ENCODE data around the gene ST6GALNAC1.

The ST6GALNAC1 gene

GRCh38 chr17:76674600-76674999, 31.0 kb upstream of the ST6GALNAC1 start:
- no peak for DNase-seq (ENCODE audit: low read depth)

- DNase-seq (ENCODE audit: low read depth): no peak
Measured at GRCh38 chr17:76673729-76674128, 30.2 kb upstream of the ST6GALNAC1 start.

- DNase-seq (ENCODE audit: low read depth): no peak
Measured at GRCh38 chr17:76672892-76673291, 29.3 kb upstream of the ST6GALNAC1 start.

- DNase-seq (ENCODE audit: low read depth): no peak
Measured at GRCh38 chr17:76672270-76672851, 28.8 kb upstream of the ST6GALNAC1 start.

GRCh38 chr17:76671912-76672262, 28.3 kb upstream of the ST6GALNAC1 start:
- DNase-seq (ENCODE audit: low read depth): no peak

- DNase-seq (ENCODE audit: low read depth): peak; percentile 100
Measured at GRCh38 chr17:76671123-76671911, 27.8 kb upstream of the ST6GALNAC1 start.

- no peak for DNase-seq (ENCODE audit: low read depth)
Measured at GRCh38 chr17:76670718-76671122, 27.2 kb upstream of the ST6GALNAC1 start.

- DNase-seq (ENCODE audit: low read depth): no peak
Measured at GRCh38 chr17:76670020-76670717, 26.6 kb upstream of the ST6GALNAC1 start.

- DNase-seq (ENCODE audit: low read depth): no peak
Measured at GRCh38 chr17:76667786-76668453, 24.4 kb upstream of the ST6GALNAC1 start.

GRCh38 chr17:76667491-76667755, 23.9 kb upstream of the ST6GALNAC1 start:
- no peak for DNase-seq (ENCODE audit: low read depth)

GRCh38 chr17:76660656-76661042, 17.1 kb upstream of the ST6GALNAC1 start:
- no peak for DNase-seq (ENCODE audit: low read depth)

GRCh38 chr17:76659928-76660655, 16.5 kb upstream of the ST6GALNAC1 start:
- peak; percentile 27 for DNase-seq (ENCODE audit: low read depth)

- no peak for DNase-seq (ENCODE audit: low read depth)
Measured at GRCh38 chr17:76658242-76658662, 14.7 kb upstream of the ST6GALNAC1 start.

- no peak for DNase-seq (ENCODE audit: low read depth)
Measured at GRCh38 chr17:76657505-76658241, 14.1 kb upstream of the ST6GALNAC1 start.

- DNase-seq (ENCODE audit: low read depth): no peak
Measured at GRCh38 chr17:76654408-76654807, 10.9 kb upstream of the ST6GALNAC1 start.

GRCh38 chr17:76650504-76650903, 6.9 kb upstream of the ST6GALNAC1 start:
- DNase-seq (ENCODE audit: low read depth): no peak

- DNase-seq (ENCODE audit: low read depth): no peak
Measured at GRCh38 chr17:76646712-76647111, 3.2 kb upstream of the ST6GALNAC1 start.

GRCh38 chr17:76645481-76645880, 1.9 kb upstream of the ST6GALNAC1 start:
- no peak for DNase-seq (ENCODE audit: low read depth)

GRCh38 chr17:76644995-76645394, 1.4 kb upstream of the ST6GALNAC1 start:
- no peak for DNase-seq (ENCODE audit: low read depth)

- DNase-seq (ENCODE audit: low read depth): no peak
Measured at GRCh38 chr17:76642994-76643393, 563 bp downstream of the ST6GALNAC1 start.

- DNase-seq (ENCODE audit: low read depth): no peak
Measured at GRCh38 chr17:76642032-76642561, 1.5 kb downstream of the ST6GALNAC1 start.

Data from T-helper 22 cell (primary cell).